Hematopoietic multipotent progenitor cell (in vitro differentiated cells): ENCODE measurements around the gene TOR1AIP2. TPM values are rescaled to one million over a fixed set of nuclear protein-coding genes. Genes with fewer than 3 reads are reported as not detected.
A peak's percentile ranks its signal among the peaks of the same experiment; 100 is the strongest.

Source experiments
- DNase-seq, 3 donors: peaks; one replicate each; pipeline ENCODE4 v3.0.0-alpha.2; 2011 to 2015; ENCODE audit warnings: low read depth in 2 of 3, low spot score in 2 of 3
- total RNA-seq: library from RNA; depleted of rRNA; stranded (reverse); fragments of >200 nt; gene quantifications from one replicate; pipeline ENCODE4 v1.2.3, GENCODE V29; 2012

TOR1AIP2 gene
- 26.4 TPM for total RNA-seq

DNA sequence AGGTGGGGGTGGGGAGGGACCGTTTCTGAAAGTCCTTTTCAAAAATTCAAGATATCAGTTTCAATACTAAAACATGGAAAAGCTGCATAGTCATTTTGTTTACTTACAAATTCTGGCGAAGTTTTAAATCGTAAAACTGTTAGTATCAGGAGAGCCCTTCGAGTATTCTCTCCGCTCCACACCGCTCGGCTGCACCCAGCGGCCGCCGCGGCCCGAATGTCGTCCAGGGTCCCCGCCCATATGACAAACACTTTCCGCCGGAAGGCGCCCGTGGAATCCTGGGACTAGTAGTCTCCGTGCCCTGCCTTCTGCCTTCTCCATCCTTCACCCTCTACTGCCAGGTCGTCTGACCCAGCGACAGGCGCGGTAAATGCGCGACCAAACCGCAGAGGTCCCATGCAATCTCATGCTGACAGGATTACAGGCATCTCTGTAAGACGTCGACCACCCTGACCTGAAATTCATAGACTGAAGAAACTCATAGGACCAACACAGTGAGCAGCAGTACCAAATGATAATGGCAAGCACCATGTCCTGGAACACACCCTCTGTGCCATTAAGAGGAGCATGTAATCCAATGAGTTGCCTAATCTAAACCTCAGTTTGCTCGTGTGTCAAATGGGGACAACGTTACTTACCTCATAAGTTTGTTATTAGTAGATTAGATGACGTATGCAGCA is at the start of gene TOR1AIP2:
TOR1AIP2 (minus strand) TSS at position 218 of the 680 bp plus-strand sequence. CDS start 25,138 bp downstream, outside the sequence.
- peak; percentile 64 to 93 (median 85) for DNase-seq

GRCh38 chr1:179926850-179927205 is 49.2 kb upstream of the TOR1AIP2 start:
- DNase-seq = no peak

- DNase-seq = no peak
These were observed 48.6 kb upstream of the TOR1AIP2 start for GRCh38 chr1:179925922-179926849.

GRCh38 chr1:179925302-179925701 is 47.7 kb upstream of the TOR1AIP2 start:
- DNase-seq = no peak

- DNase-seq = no peak
These were observed 46.7 kb upstream of the TOR1AIP2 start for GRCh38 chr1:179924268-179924667.

- no peak for DNase-seq
These were observed 45.4 kb upstream of the TOR1AIP2 start for GRCh38 chr1:179923029-179923428.

- DNase-seq = no peak
These were observed 44.6 kb upstream of the TOR1AIP2 start for GRCh38 chr1:179921981-179922872.

DNA sequence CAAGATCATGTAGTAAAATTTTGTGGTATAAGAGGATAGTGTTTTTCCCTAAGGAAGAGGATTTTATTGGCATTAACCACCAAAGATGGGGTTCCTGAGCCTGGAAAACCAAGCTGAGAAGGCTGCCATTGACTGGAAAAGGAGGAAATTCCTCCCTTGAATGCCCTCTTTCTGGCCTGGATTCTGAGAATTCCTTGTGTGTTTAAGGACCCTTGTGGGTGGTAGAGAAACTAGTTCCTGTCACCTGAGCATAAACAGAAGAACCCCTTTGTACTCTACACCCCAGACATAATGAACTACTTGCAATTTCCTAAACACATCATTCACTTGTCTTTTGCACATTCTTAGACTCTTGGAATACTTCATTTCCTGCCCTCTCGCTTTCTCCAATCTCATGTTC is 43.9 kb upstream of the TOR1AIP2 start:
- no peak for DNase-seq

- DNase-seq = no peak
These were observed 40.2 kb upstream of the TOR1AIP2 start for GRCh38 chr1:179917601-179918429.

DNA sequence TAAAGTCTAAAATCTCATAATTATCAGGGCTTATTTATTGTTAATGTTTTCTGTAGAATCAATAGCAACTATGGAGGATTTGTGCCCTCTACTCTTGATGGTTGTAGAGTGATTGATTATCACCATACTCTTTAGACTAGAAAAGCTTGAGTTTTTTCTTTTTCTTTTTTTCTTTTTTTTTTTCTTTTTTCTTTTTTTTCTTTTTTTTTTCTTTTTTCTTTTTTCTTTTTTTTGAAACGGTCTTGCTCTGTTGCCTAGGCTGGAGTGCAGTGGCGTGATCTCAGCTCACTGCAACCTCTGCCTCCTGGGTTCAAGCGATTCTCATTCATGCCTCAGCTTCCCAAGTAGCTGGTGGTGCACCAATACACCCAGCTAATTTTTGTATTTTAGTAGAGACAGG is 34.2 kb upstream of the TOR1AIP2 start:
- DNase-seq = no peak

GRCh38 chr1:179910934-179911333 is 33.3 kb upstream of the TOR1AIP2 start:
- DNase-seq = no peak

DNA sequence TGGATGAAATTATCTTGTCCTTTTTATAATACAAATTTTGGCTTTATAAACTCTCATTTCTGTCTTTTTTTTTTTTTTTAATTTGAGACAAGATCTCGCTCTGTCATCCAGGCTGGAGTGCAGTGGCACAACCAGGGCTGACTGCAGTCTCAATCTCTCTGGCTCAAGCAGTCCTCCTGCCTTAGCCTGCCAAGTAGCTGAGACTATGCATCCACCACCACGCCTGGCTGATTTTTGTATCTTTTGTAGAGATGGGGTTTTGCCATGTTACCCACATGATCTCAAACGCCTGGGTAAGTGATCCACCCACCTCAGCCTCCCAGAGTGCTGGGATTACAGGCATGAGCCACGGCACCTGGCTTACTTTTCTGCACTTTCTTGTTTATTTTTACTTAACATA is 12.0 kb upstream of the TOR1AIP2 start:
- DNase-seq = no peak

GRCh38 chr1:179888071-179888470 is 10.5 kb upstream of the TOR1AIP2 start:
- DNase-seq = peak in 1 of 3 donors; percentile 45

DNA sequence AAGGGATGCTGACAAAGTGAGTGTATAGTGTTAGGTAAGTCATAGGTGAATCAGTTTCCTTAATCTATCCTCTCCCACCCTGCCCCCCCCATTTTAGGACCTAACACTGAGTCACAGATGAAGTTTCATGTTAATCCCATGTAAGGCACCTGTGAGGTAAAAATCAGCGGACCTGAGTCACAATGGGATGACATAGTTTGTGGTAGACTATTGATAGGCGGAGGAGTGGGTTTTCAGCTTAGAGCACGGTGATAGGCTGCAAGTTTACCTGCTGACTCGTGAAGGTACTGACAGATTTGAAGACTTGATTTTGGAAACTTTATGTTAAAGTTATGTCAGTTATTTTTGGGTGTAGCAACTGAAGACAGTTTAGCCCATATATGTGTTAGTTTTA is 6.1 kb upstream of the TOR1AIP2 start:
- DNase-seq = peak; percentile 37 to 53 (median 46)

DNA sequence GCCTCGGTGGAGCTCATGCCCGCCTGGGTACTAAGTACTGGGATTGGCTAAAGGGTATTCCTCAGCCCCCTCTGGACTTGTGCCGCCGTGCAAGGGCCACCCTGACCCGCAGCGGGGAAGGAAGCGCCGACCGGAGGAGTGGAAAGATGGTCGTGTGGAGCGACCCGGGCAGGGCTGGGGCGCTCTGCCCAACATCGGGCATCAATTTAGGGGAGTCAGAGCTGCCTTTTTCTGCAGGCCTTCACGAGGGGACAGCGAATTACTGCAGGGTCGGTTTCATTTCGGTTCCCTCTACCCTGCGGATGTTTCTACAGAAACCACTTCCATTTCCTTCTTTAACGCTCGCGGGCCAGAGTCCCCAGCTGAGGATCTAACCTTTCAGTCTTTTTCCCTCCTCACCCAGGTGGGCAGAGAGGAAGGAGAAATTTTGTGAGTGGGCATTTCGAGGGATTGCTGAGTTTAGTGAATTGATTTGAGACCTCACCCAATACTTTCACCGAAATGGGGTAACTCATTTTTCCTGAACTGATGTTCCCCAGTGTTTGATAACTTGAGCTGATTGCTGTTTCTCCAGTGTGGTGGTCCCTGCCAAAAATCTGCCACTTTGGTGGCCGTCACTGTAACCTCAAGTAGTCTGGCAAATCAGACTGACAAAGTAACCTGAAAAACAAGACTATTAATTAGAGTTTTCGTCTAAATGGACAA is 5.6 kb upstream of the TOR1AIP2 start:
- DNase-seq = peak in 2 of 3 donors; percentile 1 to 62

GRCh38 chr1:179882253-179883039 is 4.8 kb upstream of the TOR1AIP2 start, which contains the start of gene TOR1AIP1:
Gene TOR1AIP1 (plus strand): TSS chr1:179882285. CDS start chr1:179882503, 218 bp downstream.
- DNase-seq = peak; percentile 92 to 99 (median 99)

DNA sequence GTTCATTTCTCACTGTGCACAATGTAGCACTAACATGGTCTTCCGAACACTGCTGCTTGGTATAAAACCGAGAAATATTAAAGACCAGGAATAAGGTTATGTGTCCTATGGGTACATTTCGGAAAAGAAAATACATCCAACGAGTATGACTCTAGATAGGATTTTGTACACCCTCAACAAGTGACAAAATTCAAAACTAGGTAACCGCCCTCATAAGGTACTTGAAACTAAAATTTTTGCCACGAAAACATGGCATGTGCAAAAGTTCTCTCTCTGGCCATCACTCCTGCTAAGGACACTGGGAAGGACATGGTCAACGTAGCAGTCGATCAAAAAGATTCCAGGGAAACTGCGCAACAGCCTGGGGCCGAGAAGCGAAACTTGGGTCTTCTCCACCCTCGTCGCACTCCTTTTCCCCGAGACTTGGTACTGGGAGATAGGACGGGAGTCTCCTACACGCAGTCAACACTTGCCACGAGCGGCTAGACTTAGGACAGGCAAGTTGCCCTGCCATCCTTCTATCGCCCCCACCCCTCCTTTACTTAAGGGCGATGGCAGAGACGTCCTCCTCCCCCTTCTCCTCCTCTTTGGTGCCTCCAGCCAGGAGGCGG is 4.1 kb upstream of the TOR1AIP2 start:
- DNase-seq = no peak

- no peak for DNase-seq
These were observed 2.2 kb upstream of the TOR1AIP2 start for GRCh38 chr1:179879797-179880196.
